ENCODE measurements around the gene IGF2R. TPM values are rescaled to one million over a fixed set of nuclear protein-coding genes. Genes with fewer than 3 reads are reported as not detected.
A peak's percentile ranks its signal among the peaks of the same experiment; 100 is the strongest.

The IGF2R gene
- total RNA-seq, 1 donor from 2014 or later: 35.1 TPM

DNA sequence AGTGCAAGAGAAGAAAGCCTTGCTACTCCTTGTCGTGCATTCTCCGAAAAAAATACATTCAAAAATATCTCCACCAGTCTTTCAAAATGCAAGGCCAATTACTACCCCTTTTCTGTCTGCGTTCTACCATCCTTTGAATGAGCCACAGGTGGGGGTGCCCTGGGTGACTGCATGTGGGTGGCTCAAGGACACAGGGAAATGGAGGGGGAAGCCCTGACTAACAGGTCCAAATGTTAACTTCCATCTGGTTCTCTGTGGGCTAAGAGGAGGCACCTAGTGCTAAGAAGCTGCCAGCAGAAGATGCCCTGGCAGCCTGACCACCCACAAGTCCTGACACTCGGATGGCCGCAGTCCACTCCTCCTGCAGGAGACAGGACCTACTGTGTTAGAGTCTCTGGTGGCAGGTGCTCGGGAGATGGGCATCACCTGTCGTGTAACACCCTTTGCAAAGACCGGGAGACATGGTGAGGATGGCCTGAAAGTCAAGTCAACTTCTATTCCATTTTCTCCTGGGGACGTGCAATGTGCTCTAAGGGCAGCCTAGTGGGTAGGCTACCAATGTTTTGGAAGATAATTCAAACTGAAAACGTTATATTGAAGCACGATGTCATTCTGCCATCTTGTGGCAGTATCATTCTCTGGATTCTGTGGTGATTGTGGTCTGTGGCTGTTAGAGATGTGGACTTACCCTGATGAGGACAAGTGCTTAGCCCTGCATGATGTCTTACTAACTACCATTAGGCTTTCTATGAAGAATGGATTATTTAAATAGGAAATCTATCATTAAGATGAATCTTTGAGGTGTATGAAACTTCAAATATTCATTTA is 27.4 kb upstream of the IGF2R start:
- H3K9ac ChIP-seq: no peak overlapping the region
- H3K9me3 ChIP-seq (ENCODE audit: low read depth): peaks cover 3% of the 10 kb centered on the region
- no peak overlapping the region for H3K4me3 Mint-ChIP-seq
- H3K36me3 ChIP-seq: no peaks in the 10 kb centered on the region
- TF ChIP-seq, protein P1, sequence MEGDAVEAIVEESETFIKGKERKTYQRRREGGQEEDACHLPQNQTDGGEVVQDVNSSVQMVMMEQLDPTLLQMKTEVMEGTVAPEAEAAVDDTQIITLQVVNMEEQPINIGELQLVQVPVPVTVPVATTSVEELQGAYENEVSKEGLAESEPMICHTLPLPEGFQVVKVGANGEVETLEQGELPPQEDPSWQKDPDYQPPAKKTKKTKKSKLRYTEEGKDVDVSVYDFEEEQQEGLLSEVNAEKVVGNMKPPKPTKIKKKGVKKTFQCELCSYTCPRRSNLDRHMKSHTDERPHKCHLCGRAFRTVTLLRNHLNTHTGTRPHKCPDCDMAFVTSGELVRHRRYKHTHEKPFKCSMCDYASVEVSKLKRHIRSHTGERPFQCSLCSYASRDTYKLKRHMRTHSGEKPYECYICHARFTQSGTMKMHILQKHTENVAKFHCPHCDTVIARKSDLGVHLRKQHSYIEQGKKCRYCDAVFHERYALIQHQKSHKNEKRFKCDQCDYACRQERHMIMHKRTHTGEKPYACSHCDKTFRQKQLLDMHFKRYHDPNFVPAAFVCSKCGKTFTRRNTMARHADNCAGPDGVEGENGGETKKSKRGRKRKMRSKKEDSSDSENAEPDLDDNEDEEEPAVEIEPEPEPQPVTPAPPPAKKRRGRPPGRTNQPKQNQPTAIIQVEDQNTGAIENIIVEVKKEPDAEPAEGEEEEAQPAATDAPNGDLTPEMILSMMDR (IDR thresholded peaks at IDR 0.05): peak; percentile 39
- no peak for TF ChIP-seq EZH2phosphoT487 (IDR thresholded peaks at IDR 0.05)
- no peak overlapping the region for H3K4me3 ChIP-seq
- no peak overlapping the region for H3K4me2 ChIP-seq
- peak; percentile 8 for DNase-seq (ENCODE audit: low spot score)
- H3F3A ChIP-seq (ENCODE audit: low read depth): no peaks in the 10 kb centered on the region
- H2AFZ ChIP-seq (replicated peaks): no peak overlapping the region
- no peaks in the 10 kb centered on the region for H4K20me1 ChIP-seq (ENCODE audit: low read depth)
- H3K79me2 ChIP-seq (ENCODE audit: low read depth): no peaks in the 10 kb centered on the region
- no peaks in the 10 kb centered on the region for H3K27me3 ChIP-seq
- H3K27ac ChIP-seq: no peak overlapping the region
- H3K4me1 ChIP-seq: no peaks in the 10 kb centered on the region
- H3K27me3 Mint-ChIP-seq (ENCODE audit: insufficient read depth, low read depth): peaks cover 6% of the 10 kb centered on the region
- no peaks in the 10 kb centered on the region for H3K36me3 Mint-ChIP-seq
- H3K9me3 Mint-ChIP-seq: peaks cover 4% of the 10 kb centered on the region
- H3K4me1 Mint-ChIP-seq: no peaks in the 10 kb centered on the region
- no peak overlapping the region for H3K27ac Mint-ChIP-seq

DNA sequence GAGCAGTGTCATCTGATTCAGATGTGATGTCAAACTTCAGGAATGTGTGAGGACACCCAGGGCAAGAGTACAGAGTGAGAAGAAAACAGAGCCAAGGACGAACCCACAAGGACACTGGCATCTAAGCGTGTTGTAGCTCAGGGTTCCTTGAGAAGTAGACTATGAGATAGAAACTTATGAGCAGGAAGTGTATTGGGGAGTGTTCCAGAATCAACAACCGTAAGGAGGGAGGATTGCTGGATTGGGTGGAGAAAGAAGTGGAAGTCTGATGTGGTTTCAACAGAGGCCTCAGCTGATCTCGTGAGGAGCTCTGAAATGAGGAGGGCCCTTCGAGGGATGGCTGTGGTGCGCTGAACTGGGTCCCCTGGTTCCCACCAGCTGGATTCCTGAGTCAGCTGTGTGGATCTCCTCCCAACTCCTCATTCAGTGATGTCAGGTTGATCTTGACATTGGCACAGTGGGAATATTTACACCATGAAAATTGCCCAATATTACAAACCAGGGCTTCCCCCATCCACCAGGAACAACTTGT is 25.7 kb upstream of the IGF2R start:
- Mint-ChIP-seq H3K4me1 (no peaks in the 10 kb centered on the region), H3K4me3 (no peak overlapping the region), H3K27ac (no peak overlapping the region), H3K9me3 (peaks cover 4% of the 10 kb centered on the region), H3K27me3 (ENCODE audit: insufficient read depth, low read depth) (peaks cover 6% of the 10 kb centered on the region), H3K36me3 (no peaks in the 10 kb centered on the region)
- Histone ChIP-seq H3K4me3 (no peak overlapping the region), H2AFZ (replicated peaks) (no peak overlapping the region), H3K27ac (no peak overlapping the region), H3K9me3 (ENCODE audit: low read depth) (peaks cover 3% of the 10 kb centered on the region), H3K4me1 (no peaks in the 10 kb centered on the region), H4K20me1 (ENCODE audit: low read depth) (no peaks in the 10 kb centered on the region), H3F3A (ENCODE audit: low read depth) (no peaks in the 10 kb centered on the region), H3K9ac (no peak overlapping the region), H3K27me3 (no peaks in the 10 kb centered on the region), H3K79me2 (ENCODE audit: low read depth) (no peaks in the 10 kb centered on the region), H3K36me3 (no peaks in the 10 kb centered on the region), H3K4me2 (no peak overlapping the region)
- no peak for DNase-seq (ENCODE audit: low spot score)
- TF ChIP-seq EZH2phosphoT487 (IDR thresholded peaks at IDR 0.05): no peak
- TF ChIP-seq, protein P1 (IDR thresholded peaks at IDR 0.05): no peak
- no peak for TF ChIP-seq EZH2 (IDR thresholded peaks at IDR 0.05)

DNA sequence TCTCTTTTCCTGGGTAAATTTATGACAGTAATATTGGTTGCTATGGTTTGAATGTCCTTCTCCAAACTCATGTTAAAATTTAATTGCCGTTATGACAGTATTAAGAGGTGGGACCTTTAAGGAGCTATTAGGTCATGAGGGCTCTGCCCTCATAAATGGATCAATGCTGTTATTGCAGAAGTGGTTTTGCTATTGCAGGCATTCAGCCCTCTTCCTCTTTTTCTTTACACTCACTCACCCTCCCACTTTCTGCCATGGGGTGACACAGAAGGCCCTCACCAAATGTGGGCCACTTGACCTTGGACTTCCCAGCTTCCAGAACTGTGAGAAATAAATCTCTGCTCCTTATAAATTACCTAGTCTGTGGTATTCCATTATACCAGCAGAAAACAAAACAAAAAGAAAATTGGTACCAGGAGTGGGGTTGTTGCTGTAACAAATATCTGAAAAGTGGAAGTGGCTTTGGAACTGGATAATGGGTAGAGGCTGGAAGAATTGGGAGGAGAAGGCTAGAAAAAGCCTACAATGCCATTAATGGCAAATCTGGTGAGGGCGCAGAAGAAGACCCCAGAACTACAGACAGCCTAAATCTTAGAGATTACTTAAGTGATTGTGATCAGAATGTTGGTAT is 24.8 kb upstream of the IGF2R start:
- Histone ChIP-seq H3K9me3 (ENCODE audit: low read depth) (peaks cover 3% of the 10 kb centered on the region), H3K36me3 (no peaks in the 10 kb centered on the region), H4K20me1 (ENCODE audit: low read depth) (no peaks in the 10 kb centered on the region), H3K27me3 (no peaks in the 10 kb centered on the region), H3K4me1 (no peaks in the 10 kb centered on the region), H3K4me3 (no peak overlapping the region), H3K9ac (no peak overlapping the region), H3K79me2 (ENCODE audit: low read depth) (no peaks in the 10 kb centered on the region), H3K27ac (no peak overlapping the region), H3F3A (ENCODE audit: low read depth) (no peaks in the 10 kb centered on the region), H2AFZ (replicated peaks) (no peak overlapping the region), H3K4me2 (no peak overlapping the region)
- no peak for DNase-seq (ENCODE audit: low spot score)
- Mint-ChIP-seq H3K27me3 (ENCODE audit: insufficient read depth, low read depth) (peaks cover 3% of the 10 kb centered on the region), H3K4me3 (no peak overlapping the region), H3K27ac (no peak overlapping the region), H3K9me3 (peaks cover 4% of the 10 kb centered on the region), H3K4me1 (no peaks in the 10 kb centered on the region), H3K36me3 (no peaks in the 10 kb centered on the region)
- TF ChIP-seq, protein P1 (IDR thresholded peaks at IDR 0.05): no peak
- no peak for TF ChIP-seq EZH2 (IDR thresholded peaks at IDR 0.05)
- no peak for TF ChIP-seq EZH2phosphoT487 (IDR thresholded peaks at IDR 0.05)

All from neural progenitor cell (in vitro differentiated cells).